Anterior cingulate cortex (tissue), 58 donors: ENCODE data around the gene MISP.
A peak's percentile ranks its signal among the peaks of the same experiment; 100 is the strongest.
"Not testable (repeated sequence)": the region's sequence is repeated elsewhere in the genome, so short reads cannot be mapped to it uniquely, and the experiment has no call there.

Source experiments
- DNase-seq, 58 donors: peaks; one replicate each; lab custom pipeline; 2025; lab: John Stamatoyannopoulos, UW

The MISP gene

GRCh38 chr19:723247-723646 lies 27.7 kb upstream of the MISP start:
- no peak for DNase-seq

- no peak for DNase-seq
Observed at GRCh38 chr19:723714-724113, 27.2 kb upstream of the MISP start.

GRCh38 chr19:725461-726089 lies 25.3 kb upstream of the MISP start:
- no peak for DNase-seq

- DNase-seq, result peak in 3 of 58 donors; percentile 14 to 60 (median 17)
Observed at GRCh38 chr19:726993-727956, 23.6 kb upstream of the MISP start.

GRCh38 chr19:728011-728410 lies 22.9 kb upstream of the MISP start:
- DNase-seq, result no peak

GRCh38 chr19:729564-729963 lies 21.3 kb upstream of the MISP start:
- not testable (repeated sequence) for DNase-seq

- no peak for DNase-seq
Observed at GRCh38 chr19:729965-730668, 20.8 kb upstream of the MISP start.

- no peak for DNase-seq
Observed at GRCh38 chr19:731000-731399, 19.9 kb upstream of the MISP start.

GRCh38 chr19:732148-733069 lies 18.5 kb upstream of the MISP start:
- no peak for DNase-seq

GRCh38 chr19:734716-735115 lies 16.2 kb upstream of the MISP start:
- no peak for DNase-seq

GRCh38 chr19:736125-736524 lies 14.8 kb upstream of the MISP start:
- DNase-seq, result no peak

GRCh38 chr19:737591-738093 lies 13.3 kb upstream of the MISP start:
- DNase-seq, result peak in 15 of 58 donors; percentile 4 to 41 (median 14)

- DNase-seq, result no peak
Observed at GRCh38 chr19:738509-739128, 12.3 kb upstream of the MISP start.

- DNase-seq, result no peak
Observed at GRCh38 chr19:739998-740715, 10.8 kb upstream of the MISP start.

GRCh38 chr19:740816-741505 lies 10.0 kb upstream of the MISP start:
- DNase-seq, result not testable (repeated sequence)

GRCh38 chr19:741506-742131 lies 9.3 kb upstream of the MISP start:
- no peak for DNase-seq

- DNase-seq, result no peak
Observed at GRCh38 chr19:742540-743075, 8.3 kb upstream of the MISP start.
